HG02623 (cell line): ENCODE data around the gene OR1J4.
"Not testable (repeated sequence)": the region's sequence is repeated elsewhere in the genome, so short reads cannot be mapped to it uniquely, and the experiment has no call there.

Experiments
- ATAC-seq: cut with Tn5 transposase; IDR thresholded peaks from one replicate; pipeline ENCODE4 v1.9.1; 2021; ENCODE audit warnings: moderate library complexity; ENCODE audit not compliant: unreplicated experiment

OR1J4 gene

GRCh38 chr9:122518841-122519240 is at the start of gene OR1J4:
OR1J4 (plus strand) TSS chr9:122519141; CDS start chr9:122519141, 0 bp downstream.
- ATAC-seq: no peak

GRCh38 chr9:122474561-122474960 is 44.4 kb upstream of the OR1J4 start:
- ATAC-seq: no peak

GRCh38 chr9:122475717-122476116 is 43.2 kb upstream of the OR1J4 start:
- ATAC-seq: no peak

GRCh38 chr9:122477346-122477745 is 41.6 kb upstream of the OR1J4 start:
- no peak for ATAC-seq

- ATAC-seq: no peak
Observed at GRCh38 chr9:122477826-122478225, 41.1 kb upstream of the OR1J4 start, which contains the start of gene OR1J1. OR1J1 (minus strand) TSS chr9:122477926; CDS start chr9:122477926, 0 bp downstream.

GRCh38 chr9:122479062-122479461 is 39.9 kb upstream of the OR1J4 start:
- no peak for ATAC-seq

- peak; percentile 47 for ATAC-seq
Observed at GRCh38 chr9:122498883-122499288, 20.1 kb upstream of the OR1J4 start.

GRCh38 chr9:122506964-122507363 is 12.0 kb upstream of the OR1J4 start:
- no peak for ATAC-seq

GRCh38 chr9:122510502-122510901 is 8.4 kb upstream of the OR1J4 start, which contains the start of gene OR1J2:
OR1J2 (plus strand) TSS chr9:122510802; CDS start chr9:122510802, 0 bp downstream.
- ATAC-seq: no peak

GRCh38 chr9:122518226-122518625 is 715 bp upstream of the OR1J4 start:
- no peak for ATAC-seq

GRCh38 chr9:122519376-122519775 is 435 bp downstream of the OR1J4 start:
- no peak for ATAC-seq

- no peak for ATAC-seq
Observed at GRCh38 chr9:122526602-122527001, 7.7 kb downstream of the OR1J4 start.

GRCh38 chr9:122527193-122527592 is 8.3 kb downstream of the OR1J4 start, which contains the start of gene OR1N1:
OR1N1 (minus strand) TSS chr9:122527293; CDS start chr9:122527293, 0 bp downstream.
- ATAC-seq: no peak

- not testable (repeated sequence) for ATAC-seq
Observed at GRCh38 chr9:122531157-122531556, 12.2 kb downstream of the OR1J4 start.

- ATAC-seq: no peak
Observed at GRCh38 chr9:122536134-122536533, 17.2 kb downstream of the OR1J4 start.

- not testable (repeated sequence) for ATAC-seq
Observed at GRCh38 chr9:122537066-122537465, 18.1 kb downstream of the OR1J4 start.

GRCh38 chr9:122538757-122539156 is 19.8 kb downstream of the OR1J4 start:
- no peak for ATAC-seq

GRCh38 chr9:122546196-122546595 is 27.3 kb downstream of the OR1J4 start:
- no peak for ATAC-seq

- no peak for ATAC-seq
Observed at GRCh38 chr9:122551371-122551770, 32.4 kb downstream of the OR1J4 start.

- no peak for ATAC-seq
Observed at GRCh38 chr9:122552812-122553211, 33.9 kb downstream of the OR1J4 start, which contains the start of gene OR1N2. OR1N2 (plus strand) TSS chr9:122553112; CDS start chr9:122553212, 100 bp downstream.

GRCh38 chr9:122561446-122561845 is 42.5 kb downstream of the OR1J4 start:
- no peak for ATAC-seq

GRCh38 chr9:122562134-122562760 is 43.3 kb downstream of the OR1J4 start:
- ATAC-seq: no peak

GRCh38 chr9:122567901-122568300 is 49.0 kb downstream of the OR1J4 start:
- no peak for ATAC-seq
